Activated naive CD4-positive, alpha-beta T cell treated with anti-CD3 and anti-CD28 coated beads, Interleukin-2, amount 50 U/mL, for 72 hours (primary cell): Measurements from ENCODE around the gene SRRM2. TPM values are rescaled to one million over a fixed set of nuclear protein-coding genes. Genes with fewer than 3 reads are reported as not detected.
A peak's percentile ranks its signal among the peaks of the same experiment; 100 is the strongest.

Source experiments
- ATAC-seq, 2 donors: fragments of 150-1000 bp; cut with Tn5 transposase; 2 replicates each; pipeline ENCODE4 v1.10.0; 2021; ENCODE audit warnings: mild to moderate bottlenecking in 2 of 2, moderate library complexity in 2 of 2
- DNase-seq, 2 donors: peaks; one replicate each; pipeline ENCODE4 v3.0.0; 2021 to 2022; ENCODE audit warnings: low spot score in 2 of 2
- H3K27ac Mint-ChIP-seq, 2 donors: one replicate each; pipeline ENCODE4 v1.8.0; 2022; ENCODE audit warnings: mild to moderate bottlenecking in 2 of 2, mixed read lengths in 2 of 2
- H3K36me3 Mint-ChIP-seq, 2 donors: one replicate each; pipeline ENCODE4 v1.8.0; 2022; ENCODE audit warnings: mixed read lengths in 2 of 2
- H3K9me3 Mint-ChIP-seq, 2 donors: one replicate each; pipeline ENCODE4 v1.8.0; 2022; ENCODE audit warnings: mixed read lengths in 2 of 2
- total RNA-seq, 2 donors: library from RNA; stranded (reverse); gene quantifications; one replicate each; pipeline ENCODE4 v1.2.3, GENCODE V29; 2022

Gene SRRM2
- total RNA-seq: 100 to 1,000 TPM; 624 to 790 TPM

DNA sequence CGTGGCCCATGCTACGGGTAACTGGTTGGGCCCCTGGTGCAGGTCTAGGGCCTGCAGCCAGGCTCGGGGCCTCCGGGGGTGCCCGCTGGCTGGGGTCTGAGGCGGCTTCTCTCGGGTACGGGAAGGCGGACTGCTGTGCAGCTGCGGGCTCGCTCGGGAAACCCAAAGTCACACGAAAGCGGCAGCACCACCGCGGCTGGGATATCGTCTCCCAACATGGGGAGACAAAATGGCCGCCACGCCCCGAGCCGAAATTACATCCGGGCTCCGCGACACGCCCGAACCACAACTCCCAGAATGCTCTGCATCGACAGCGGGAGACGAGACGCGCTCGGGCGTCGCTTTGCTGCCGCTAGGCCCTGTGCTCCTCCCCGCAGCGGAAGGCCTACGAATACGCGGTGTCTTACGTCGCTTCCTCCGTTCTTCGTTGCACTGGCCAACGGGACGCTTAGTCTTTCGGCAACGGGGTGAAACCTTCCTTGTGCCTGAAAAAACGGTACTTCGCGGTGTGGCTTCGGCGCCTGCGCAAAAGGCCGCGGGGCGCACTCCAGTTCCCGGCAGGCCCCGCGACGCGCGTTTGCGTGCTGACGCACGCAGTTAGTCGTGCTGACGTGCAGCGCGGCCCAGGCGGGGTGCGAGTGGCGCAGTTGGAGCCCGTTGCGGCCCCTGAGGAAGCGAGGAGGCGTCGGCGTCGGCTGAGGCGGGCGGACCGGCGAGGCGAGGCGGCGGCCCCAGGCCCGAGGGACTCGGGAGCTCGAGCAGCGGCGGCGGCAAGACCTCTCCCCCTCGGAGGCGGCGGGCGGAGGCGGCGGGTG, at the start of gene SRRM2:
SRRM2 (plus strand) TSS at position 604 of the 815 bp plus-strand sequence. CDS start 3,727 bp downstream, outside the sequence.
- ATAC-seq (peak; percentile 90 to 94), DNase-seq (peak; percentile 90 to 98)
- peaks cover 44 to 50% of the 10 kb centered on the region in 2 donors for H3K36me3 Mint-ChIP-seq
- H3K27ac Mint-ChIP-seq: peak within 1 kb of the TSS; percentile 92
- H3K9me3 Mint-ChIP-seq: no peaks in the 10 kb centered on the region

DNA sequence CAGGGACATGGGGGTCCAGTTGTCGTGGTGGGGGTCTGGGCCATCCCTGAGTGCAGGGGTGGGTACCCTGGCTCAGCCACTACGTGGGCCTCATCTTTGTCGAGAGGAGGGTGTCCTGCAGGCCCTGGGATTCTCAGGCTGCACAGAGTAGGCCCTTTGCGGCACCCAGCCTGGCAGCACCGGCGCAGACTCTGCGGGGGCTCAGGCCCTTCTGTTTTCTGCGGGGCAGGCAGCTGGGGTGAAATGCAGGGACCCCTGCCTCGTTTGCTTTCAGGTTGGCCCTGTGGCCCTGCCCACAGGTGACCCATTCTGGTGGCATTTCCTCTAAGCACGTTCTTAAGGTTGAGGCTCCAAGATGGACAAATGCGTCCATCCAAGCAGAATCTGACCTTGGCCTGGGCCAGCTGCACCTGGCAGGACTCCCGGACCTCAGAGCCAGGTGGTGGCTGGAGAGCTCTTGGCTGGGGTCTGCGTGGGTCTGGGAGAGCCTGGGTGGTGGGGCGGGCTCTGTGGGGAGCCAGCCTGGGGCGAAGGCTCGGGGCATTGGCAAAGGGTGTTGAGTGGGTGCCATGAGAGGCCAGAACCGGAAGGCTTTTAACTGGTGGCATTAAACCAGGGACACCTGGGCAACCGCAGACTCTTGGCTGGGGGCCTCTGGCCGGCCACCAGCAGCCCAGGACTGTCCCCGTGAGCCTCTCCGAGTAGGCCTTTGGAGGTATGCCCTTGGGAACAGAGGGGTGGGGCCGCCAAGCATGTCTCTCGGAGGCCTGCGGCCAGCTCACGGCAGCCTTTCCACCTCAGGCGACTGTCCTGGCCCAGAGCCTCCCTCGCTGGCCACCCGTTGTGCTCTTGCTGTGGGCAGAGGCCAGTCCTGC, 49.3 kb upstream of the SRRM2 start:
- ATAC-seq (no peak), DNase-seq (no peak)
- Mint-ChIP-seq H3K27ac (no peak overlapping the region), H3K9me3 (no peaks in the 10 kb centered on the region), H3K36me3 (peaks cover 0 to 5% of the 10 kb centered on the region in 2 donors)

DNA sequence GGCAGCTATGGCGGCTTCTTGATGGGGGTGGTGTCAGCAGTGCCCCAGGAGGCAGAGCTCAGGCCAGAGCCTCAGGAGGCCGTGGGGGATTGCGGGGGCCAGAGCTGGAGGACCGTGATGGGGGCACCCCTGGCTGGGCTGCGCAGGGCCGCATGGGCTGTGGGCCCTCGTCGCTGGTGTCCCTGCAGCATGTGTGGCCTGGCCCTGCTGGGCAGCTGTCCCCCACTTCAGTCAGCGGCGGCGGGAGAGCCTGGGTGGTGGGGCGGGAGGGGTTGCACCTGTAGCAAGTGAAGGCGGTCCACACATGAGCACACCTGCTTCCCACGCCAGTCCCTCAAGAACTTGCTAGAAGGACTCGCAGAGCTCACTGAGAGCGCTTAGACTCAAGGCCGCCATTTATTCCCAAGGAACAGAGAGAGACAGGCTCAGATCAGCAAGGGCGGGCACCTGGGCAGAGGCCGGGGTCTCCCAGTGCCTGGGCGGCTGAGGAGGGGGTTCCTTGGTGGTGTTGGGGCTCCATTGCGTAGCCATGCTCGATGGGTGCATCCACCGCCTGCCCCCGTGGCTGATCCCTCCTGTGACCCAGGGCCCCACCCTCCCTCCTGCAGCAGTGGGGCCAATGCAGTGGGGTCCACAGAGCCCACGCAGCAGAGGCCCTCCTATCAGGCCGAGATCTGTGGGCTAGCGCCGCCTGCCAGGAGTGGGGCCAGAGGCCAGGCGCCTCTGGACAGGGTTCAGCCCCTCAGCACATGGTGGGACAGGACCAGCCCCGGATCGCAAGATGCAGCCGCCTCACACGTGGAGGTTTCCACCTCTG, 48.1 kb upstream of the SRRM2 start:
- ATAC-seq (no peak), DNase-seq (no peak)
- Mint-ChIP-seq H3K36me3 (peaks cover 0 to 2% of the 10 kb centered on the region in 2 donors), H3K27ac (no peak overlapping the region), H3K9me3 (no peaks in the 10 kb centered on the region)

DNA sequence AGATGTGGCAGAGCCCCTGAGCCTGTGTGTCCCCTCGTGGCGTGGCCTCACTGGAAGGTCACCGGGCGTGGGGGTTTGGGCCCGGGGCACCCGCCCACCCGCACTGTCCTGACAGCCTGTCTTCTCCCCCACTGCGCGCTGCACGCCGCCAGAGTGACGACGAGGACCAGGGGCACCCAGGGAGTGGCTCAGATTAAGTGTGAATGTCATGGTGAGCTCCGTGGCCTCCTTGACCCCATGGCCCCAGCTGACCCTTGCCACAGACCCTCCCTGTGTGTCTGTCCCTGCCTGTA, 47.5 kb upstream of the SRRM2 start:
- no peak for DNase-seq
- Mint-ChIP-seq H3K9me3 (no peaks in the 10 kb centered on the region), H3K27ac (no peak overlapping the region), H3K36me3 (no peaks in the 10 kb centered on the region)
- no peak for ATAC-seq

DNA sequence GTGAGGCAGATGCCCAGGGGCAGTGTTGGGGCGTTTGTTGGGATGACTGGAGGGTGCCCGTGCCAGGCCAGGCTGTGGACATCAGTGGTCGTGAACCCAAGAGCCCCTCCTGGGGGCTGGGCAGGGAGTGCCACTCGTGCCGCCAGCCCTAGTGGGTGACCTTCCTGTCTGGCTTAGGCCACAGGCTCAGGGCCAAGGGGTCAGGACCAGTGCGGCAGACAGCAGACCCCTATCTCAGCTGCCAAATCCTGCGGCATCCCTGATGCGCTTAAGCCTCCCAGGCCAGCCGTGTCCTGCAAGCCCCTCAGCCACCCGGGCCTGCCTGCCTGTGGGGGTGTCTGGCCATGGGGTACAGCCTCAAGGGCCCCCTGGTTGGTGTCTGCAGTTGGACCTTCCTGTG, 47.1 kb upstream of the SRRM2 start:
- DNase-seq (no peak), ATAC-seq (no peak)
- no peaks in the 10 kb centered on the region for H3K9me3 Mint-ChIP-seq
- H3K27ac Mint-ChIP-seq: no peak overlapping the region
- no peaks in the 10 kb centered on the region for H3K36me3 Mint-ChIP-seq

DNA sequence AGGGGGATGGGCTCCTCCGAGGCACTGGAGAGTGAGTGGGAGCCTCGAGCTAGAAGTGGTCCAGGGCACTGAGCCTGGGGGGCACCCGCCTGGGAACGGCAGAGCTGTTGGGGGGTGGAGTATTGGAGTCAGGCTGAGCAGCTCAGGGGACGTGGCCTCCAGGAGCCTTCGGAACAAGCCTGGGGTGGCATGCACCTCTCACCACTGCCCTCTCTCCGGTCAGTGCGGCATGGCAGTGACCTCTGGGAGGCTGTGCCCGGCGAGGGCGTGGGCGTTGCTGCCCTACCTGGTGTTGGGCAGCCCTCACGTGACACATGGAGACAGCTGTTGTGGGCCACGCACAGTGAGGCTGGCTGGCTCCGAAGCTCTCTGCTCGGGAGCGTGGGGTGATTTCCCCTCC, 46.4 kb upstream of the SRRM2 start:
- DNase-seq: no peak
- H3K27ac Mint-ChIP-seq: no peak overlapping the region
- H3K36me3 Mint-ChIP-seq: no peaks in the 10 kb centered on the region
- no peak for ATAC-seq
- no peaks in the 10 kb centered on the region for H3K9me3 Mint-ChIP-seq

DNA sequence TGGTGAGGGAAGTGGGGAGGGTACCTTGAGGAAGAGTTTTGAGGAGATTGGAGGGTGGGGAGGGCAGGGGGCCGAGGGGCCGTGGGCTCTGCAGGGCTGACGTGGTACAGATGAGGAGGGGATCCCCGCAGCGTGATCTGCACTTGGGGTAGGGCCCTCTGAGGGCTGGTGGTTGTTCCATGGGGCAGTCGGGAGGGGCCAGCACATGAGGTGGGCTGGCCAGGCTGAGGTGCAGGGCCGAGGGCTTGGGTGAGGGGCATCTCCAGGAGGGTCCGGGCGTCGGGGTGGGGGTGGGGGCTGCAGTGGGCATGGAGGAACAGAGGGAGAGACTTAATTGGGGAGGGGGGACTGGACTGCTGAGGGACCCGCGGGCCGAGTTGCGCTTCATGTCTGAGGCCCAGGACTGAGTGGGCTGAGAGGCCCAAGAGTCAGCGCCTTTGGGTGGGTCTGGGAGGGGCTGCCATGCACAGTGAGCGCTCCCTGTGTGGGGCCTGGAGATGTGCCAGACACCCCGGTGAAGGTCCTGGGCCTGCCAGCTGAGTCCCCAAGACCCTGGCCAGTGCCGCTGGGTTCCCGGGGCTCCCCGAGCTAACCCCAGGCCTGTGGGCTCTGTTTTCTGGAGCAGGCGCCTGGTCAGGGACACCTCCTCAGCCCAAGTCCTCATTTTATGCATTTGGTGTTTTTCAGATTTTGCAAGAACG, 45.7 kb upstream of the SRRM2 start:
- Mint-ChIP-seq H3K9me3 (no peaks in the 10 kb centered on the region), H3K27ac (no peak overlapping the region), H3K36me3 (no peaks in the 10 kb centered on the region)
- DNase-seq: no peak
- ATAC-seq: no peak

DNA sequence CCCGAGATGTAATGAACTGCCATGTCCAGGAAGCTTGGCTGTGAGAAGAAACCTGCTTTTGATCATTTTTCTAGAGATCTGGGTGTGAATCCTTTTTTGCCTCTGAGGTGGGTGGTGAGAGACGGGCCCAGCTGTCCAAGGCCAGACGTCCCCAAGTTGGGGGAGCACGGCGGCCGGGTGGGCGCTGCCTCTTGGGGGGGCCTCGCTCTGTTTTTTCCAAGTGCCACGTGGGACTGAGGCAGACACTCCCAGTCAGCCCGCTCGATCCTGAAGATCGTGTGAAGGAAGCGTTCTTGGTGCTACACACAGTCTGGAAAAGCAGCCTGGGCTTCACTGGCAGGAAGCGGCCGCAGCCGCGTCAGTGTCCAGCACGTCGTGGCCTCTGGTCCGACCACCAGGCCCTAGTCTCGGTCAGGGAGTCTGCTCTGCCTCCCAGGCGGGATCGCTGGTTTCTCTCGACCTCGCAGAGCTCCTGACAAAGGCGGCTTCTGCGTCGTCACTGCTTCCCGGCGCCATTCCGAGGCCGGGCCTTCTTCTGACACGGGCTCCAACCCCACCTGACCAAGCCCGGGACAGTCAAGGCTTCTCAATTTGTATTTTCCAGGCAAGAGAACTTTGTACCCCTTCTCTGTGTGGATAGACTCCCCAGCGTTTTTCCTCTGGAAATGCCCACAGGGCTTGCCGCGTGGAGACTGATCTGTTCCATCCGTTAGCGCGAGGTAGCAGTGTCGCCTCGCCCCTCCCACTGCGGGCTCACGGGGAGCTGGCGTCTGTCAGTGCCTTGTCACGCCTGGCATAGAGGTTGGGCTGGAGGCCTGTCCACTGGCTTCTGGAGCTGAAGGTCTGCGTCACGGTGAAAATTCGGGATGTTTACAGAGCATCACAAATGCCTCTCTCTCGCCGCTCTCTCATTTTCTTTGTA, 44.8 kb upstream of the SRRM2 start:
- DNase-seq (no peak), ATAC-seq (no peak)
- Mint-ChIP-seq H3K9me3 (no peaks in the 10 kb centered on the region), H3K27ac (peak overlapping the region in 1 of 2 donors; percentile 77), H3K36me3 (no peaks in the 10 kb centered on the region)

DNA sequence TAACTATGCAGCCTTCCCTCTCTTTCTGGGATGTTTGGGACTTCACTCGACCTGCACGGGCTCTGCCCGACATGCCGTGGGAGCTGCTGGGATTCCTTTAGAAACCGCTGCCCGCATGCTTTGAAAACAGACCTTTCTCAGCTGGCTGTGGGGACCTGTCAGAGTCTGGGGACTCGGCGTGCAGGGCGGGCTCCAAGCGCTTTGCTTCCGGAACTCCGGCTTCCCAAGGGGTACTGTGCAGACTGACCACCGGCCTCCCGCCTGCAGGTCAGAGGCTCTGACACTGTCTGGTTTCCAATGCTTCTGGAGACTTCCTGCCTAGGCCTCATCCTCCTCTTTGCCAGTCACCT, 44.2 kb upstream of the SRRM2 start:
- H3K9me3 Mint-ChIP-seq: no peaks in the 10 kb centered on the region
- peak overlapping the region in 1 of 2 donors; percentile 77 for H3K27ac Mint-ChIP-seq
- no peak for DNase-seq
- no peaks in the 10 kb centered on the region for H3K36me3 Mint-ChIP-seq
- ATAC-seq: no peak

DNA sequence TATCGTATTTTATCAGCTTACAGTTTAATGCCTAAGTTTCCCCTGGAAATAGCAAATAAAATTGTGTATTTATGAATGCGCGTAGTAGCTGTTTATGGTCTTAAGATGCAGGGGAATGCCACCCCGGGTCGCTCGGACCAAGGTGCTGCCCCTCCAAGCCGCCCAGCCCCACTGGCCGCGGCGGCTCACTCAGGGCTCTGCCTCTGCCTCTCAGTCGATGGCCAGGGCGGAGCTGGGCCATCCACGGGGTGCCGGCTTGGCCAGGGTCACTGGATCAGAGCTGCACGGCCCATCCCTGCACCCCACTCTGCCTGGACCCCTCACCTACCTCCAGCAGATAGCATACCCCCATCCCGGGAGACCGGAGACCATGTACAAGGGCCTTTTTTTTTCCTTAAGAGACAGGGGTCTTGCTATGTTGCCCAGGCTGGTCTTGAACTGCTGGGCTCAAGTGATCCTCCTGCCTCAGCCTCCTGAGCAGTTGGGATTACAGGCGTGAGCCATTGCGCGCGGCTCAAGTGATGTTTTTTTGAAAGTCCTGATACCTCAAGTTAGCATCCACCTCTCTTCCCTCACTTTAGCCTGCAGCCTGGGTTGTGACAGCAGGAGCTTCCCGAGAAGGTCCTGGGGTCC, 43.4 kb upstream of the SRRM2 start:
- DNase-seq (no peak), ATAC-seq (no peak)
- Mint-ChIP-seq H3K36me3 (no peaks in the 10 kb centered on the region), H3K27ac (no peak overlapping the region), H3K9me3 (no peaks in the 10 kb centered on the region)

DNA sequence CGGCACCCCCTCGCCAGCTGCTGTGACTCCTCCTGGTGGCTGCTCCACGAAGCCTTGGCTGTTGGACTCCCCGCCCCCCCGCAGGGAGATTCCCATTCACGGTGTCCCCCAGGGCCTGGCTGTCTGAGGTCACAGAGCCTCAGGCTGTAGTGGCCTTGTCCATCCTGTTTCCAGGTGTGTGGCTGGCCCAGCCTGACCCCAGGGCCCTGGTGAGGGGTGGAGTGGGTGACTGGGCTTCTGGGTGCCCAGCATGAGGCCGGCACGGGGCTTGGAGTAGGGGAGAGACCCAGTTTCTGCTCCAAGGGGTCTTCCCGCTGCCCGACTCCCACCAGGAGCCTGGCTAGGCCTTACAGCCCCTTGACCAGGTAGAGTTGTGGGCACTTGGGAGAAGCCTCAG, 42.9 kb upstream of the SRRM2 start:
- DNase-seq: no peak
- H3K9me3 Mint-ChIP-seq: no peaks in the 10 kb centered on the region
- no peaks in the 10 kb centered on the region for H3K36me3 Mint-ChIP-seq
- ATAC-seq: no peak
- no peak overlapping the region for H3K27ac Mint-ChIP-seq

DNA sequence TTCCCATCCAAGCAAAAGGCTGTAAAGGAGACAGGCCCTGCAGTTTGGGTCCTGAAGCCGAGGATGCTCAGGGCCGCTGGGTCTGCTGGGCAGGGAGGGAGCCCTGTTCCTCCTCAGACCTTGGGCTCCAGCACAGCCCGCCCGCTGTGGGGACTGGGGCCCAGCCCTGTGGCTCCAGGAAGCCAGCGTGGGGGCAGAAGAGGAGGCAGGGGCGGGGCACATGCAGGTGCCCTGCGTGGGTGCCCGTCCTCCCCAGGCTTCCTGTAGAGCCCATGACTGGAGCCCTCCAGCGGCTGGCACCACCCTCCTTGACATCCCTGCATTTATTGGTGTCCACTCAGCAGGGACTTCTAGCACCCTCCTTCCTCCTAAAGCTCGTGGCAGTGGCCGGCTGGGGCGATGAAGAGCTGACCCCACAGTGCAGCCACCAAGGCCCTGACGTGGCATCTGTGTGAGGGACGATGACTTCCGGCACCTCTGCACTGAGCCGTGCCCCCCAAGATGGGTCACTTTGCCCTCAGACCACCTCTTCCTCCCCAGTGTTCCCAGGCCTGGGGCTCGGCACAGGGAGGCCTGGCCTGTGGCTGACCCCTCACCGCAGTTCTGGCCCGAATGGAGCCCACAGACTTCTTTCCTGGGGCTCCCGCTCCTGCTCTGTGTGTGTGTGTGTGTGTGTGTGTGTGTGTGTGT, 42.3 kb upstream of the SRRM2 start:
- DNase-seq (no peak), ATAC-seq (no peak)
- no peak overlapping the region for H3K27ac Mint-ChIP-seq
- no peaks in the 10 kb centered on the region for H3K9me3 Mint-ChIP-seq
- no peaks in the 10 kb centered on the region for H3K36me3 Mint-ChIP-seq

DNA sequence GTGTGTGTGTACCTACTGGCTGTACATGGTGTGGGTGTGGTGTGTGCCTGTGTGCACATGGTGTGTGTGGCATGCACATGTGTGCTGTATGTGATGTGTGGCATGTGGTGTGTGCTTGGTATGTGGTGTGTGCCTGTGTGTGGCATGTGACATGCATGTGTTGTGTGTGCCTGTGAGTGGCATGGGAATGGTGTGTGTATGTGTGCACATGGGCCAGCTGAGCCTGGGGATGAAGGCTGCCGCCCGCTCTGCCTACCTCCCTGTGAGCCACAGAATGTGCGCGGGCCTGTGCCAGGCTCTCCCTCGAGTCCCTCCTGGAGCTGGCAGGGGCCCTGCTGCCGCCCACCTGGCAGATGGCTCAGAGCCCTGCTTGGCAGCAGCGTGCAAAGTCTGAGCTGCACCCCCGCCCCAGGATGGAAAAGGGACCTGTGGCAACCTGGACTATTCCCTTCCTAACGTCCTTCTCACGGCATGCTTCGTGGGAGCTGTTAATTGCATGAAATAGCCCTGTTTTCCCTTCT, 41.7 kb upstream of the SRRM2 start:
- no peaks in the 10 kb centered on the region for H3K9me3 Mint-ChIP-seq
- ATAC-seq (peak in 1 of 2 donors; percentile 5), DNase-seq (no peak)
- H3K27ac Mint-ChIP-seq: no peak overlapping the region
- no peaks in the 10 kb centered on the region for H3K36me3 Mint-ChIP-seq

DNA sequence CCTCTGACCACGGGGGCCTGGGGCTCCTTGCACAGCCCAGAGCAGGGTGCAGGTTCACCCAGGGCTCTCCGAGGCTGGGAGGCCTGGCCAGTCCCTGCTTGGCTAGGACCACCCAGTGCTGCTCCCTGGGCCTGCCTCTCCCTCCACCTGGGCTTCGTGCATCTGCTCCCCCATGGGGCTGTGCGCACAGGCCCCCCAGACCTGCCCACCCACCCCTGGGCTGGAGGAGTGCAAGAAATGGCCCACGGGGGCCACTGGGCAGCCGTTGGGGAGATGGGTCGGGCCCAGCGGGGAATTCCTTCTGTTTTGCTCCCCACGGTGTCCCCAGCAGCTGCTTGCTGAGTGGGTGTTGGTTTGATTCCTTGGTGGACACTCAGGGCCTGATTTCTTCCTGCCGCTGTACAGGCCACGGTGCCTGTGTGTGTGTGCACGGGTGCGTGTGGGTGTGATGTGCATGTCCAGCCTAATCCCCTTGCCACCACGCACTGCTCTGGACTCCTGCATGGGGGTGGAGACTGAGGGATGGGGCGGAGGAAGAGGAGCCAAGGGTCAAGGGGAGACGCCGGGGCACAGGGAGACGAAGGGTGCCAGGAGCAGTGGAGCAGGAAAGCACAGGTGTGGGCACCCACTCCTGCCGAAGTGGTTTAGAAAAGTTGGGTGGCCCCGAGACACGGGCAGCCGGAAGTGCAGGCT, 40.9 kb upstream of the SRRM2 start:
- no peak for ATAC-seq
- H3K36me3 Mint-ChIP-seq: no peaks in the 10 kb centered on the region

More for the DNA sequence above, 40.9 kb upstream of the SRRM2 start:
- H3K27ac Mint-ChIP-seq: no peak overlapping the region
- no peaks in the 10 kb centered on the region for H3K9me3 Mint-ChIP-seq
- DNase-seq: no peak
